Naive thymus-derived CD4-positive, alpha-beta T cell (primary cell): Measurements from ENCODE around the gene SEMA3A. TPM values are rescaled to one million over a fixed set of nuclear protein-coding genes. Genes with fewer than 3 reads are reported as not detected.

Source experiments
- ATAC-seq: fragments of 150-1000 bp; cut with Tn5 transposase; 2 replicates; pipeline ENCODE4 v1.10.0; 2021; ENCODE audit warnings: mild to moderate bottlenecking, moderate library complexity
- CTCF ChIA-PET: fragments of 350-600 bp; sonication (Branson Sonifier 250); formaldehyde crosslinking; loops from one replicate; lab custom pipeline; 2021; ENCODE audit warnings: antibody characterized with exemption; lab: Charles Lee
- POLR2A ChIA-PET: fragments of 350-600 bp; sonication (Branson Sonifier 250); formaldehyde crosslinking; loops from one replicate; lab custom pipeline; 2021; ENCODE audit warnings: antibody characterized with exemption, inconsistent platforms; lab: Charles Lee
- DNase-seq, 9 donors: peaks; one replicate each; pipeline versions ENCODE4 v3.0.0 to v3.0.0-alpha.2; 2020 to 2022; ENCODE audit warnings: mixed read lengths in 1 of 9
- H3K27ac ChIP-seq: one replicate; pipeline ENCODE4 v1.7.0; 2013; ENCODE audit warnings: mild to moderate bottlenecking, low read depth, low read length, moderate library complexity
- H3K27me3 ChIP-seq, 2 donors: one replicate each; pipeline ENCODE4 v1.7.0; 2013; ENCODE audit warnings: low read length in 2 of 2, mild to moderate bottlenecking in 2 of 2, moderate library complexity in 2 of 2; ENCODE audit not compliant: control insufficient read depth in 2 of 2, insufficient read depth in 2 of 2
- H3K36me3 ChIP-seq, 3 experiments: 1 replicate in 2 of 3; 2 replicates in 1 of 3; pipeline ENCODE4 v1.7.0; 2013; ENCODE audit warnings: low read length in 3 of 3, mild to moderate bottlenecking in 3 of 3, moderate library complexity in 1 of 3; ENCODE audit not compliant: insufficient read depth in 3 of 3, control insufficient read depth in 2 of 3
- H3K4me1 ChIP-seq, 2 donors: one replicate each; pipeline ENCODE4 v1.7.0; 2013; ENCODE audit warnings: low read length in 2 of 2, mild to moderate bottlenecking in 2 of 2, moderate library complexity in 1 of 2; ENCODE audit not compliant: control insufficient read depth in 2 of 2, insufficient read depth in 2 of 2
- H3K4me3 ChIP-seq: 2 replicates; pipeline ENCODE4 v1.7.0; 2013; ENCODE audit warnings: mild to moderate bottlenecking, low read length
- H3K9me3 ChIP-seq, 3 experiments: 1 replicate in 2 of 3; 2 replicates in 1 of 3; pipeline ENCODE4 v1.7.0; 2013; ENCODE audit warnings: low read length in 3 of 3; ENCODE audit not compliant: control insufficient read depth in 2 of 3
- H3K27ac Mint-ChIP-seq, 9 donors: one replicate each; pipeline ENCODE4 v1.8.0; 2020 to 2022; ENCODE audit warnings: mixed read lengths in 9 of 9, mild to moderate bottlenecking in 8 of 9, moderate library complexity in 5 of 9, inconsistent platforms in 2 of 9
- H3K27me3 Mint-ChIP-seq, 5 donors: one replicate each; pipeline ENCODE4 v1.8.0; 2021 to 2022; ENCODE audit warnings: mixed read lengths in 5 of 5, mild to moderate bottlenecking in 1 of 5
- H3K36me3 Mint-ChIP-seq, 5 donors: one replicate each; pipeline ENCODE4 v1.8.0; 2020 to 2022; ENCODE audit warnings: mixed read lengths in 5 of 5, mild to moderate bottlenecking in 3 of 5, inconsistent platforms in 1 of 5
- H3K4me1 Mint-ChIP-seq, 7 donors: one replicate each; pipeline ENCODE4 v1.8.0; 2020 to 2022; ENCODE audit warnings: mixed read lengths in 7 of 7, mild to moderate bottlenecking in 3 of 7, inconsistent platforms in 1 of 7
- H3K4me3 Mint-ChIP-seq, 10 donors: one replicate each; pipeline ENCODE4 v1.8.0; 2020 to 2022; ENCODE audit warnings: mild to moderate bottlenecking in 10 of 10, mixed read lengths in 10 of 10, moderate library complexity in 6 of 10, inconsistent platforms in 2 of 10
- H3K9me3 Mint-ChIP-seq, 11 donors: one replicate each; pipeline ENCODE4 v1.8.0; 2020 to 2022; ENCODE audit warnings: mixed read lengths in 11 of 11, mild to moderate bottlenecking in 4 of 11, inconsistent platforms in 1 of 11, moderate library complexity in 1 of 11
- intact Hi-C, 2 donors: fragments of 100-400 bp; cut with micrococcal nuclease; formaldehyde crosslinking; loops; one replicate each; pipeline ENCODE4 v1.15.1; 2023
- polyA plus RNA-seq, 2 donors: library from polyadenylated mRNA; unstranded; fragments of 300-500 nt; fragmentation: Illumina TruSeq; gene quantifications; one replicate each; pipeline ENCODE4 v1.2.3, GENCODE V29; 2021
- total RNA-seq, 6 experiments: library from RNA in 5 of 6; stranded (reverse) in 5 of 6; gene quantifications; 1 replicate in 5 of 6; 2 replicates in 1 of 6; pipeline ENCODE4 v1.2.3 and lab custom pipeline; 2021 to 2026

The SEMA3A gene
- total and polyA plus RNA-seq, 7 experiments from 2014 or later, result 0.29 to 3.0 (median 1.3) TPM

DNA sequence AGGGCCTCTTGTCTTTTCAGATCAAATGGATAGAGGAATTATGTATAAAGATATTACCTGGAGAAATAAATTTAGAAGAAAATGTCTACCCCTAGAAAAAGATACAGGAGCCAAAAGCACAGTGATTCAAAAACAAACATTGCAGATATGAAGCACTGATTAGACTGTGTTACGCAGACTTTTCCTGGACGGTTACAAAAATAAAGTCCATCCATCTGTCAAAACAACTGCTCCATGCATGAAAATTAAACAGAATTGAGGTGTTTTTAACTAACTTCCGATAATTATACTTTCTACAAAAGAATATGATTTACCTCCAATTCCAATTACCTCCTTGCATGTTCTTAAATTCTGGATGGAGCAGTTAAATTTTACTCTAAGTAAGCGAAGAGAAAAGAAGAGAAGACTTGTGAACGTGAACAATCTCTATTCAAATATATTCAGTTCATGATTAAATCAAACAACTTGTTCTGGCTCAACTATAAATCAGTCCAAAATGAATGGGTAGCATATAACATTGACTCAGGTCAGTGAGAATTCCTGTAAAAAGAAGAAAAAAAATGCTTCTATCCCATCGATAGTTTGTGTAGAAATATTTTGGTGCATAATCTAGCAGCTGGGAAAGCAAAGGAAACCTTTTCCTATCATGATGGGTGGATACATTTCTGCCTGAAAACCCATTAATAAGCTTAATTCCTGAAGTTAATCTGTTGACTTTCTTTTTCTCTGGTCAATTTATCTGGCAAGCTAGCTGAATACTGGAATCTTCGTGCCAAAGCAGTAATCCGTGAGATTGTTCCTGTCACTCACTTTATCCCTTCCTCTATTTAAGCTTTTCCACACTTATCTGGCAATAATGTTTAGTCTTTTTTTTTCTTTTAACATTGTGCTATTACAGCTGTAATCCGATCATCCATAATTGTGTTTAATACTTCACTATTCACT, 80.4 kb downstream of the SEMA3A start:
- peaks cover 0 to under 1% (median 0%) of the 10 kb centered on the region in 5 donors for H3K36me3 Mint-ChIP-seq
- ChIA-PET POLR2A (no interaction called here), CTCF (no interaction called here)

GRCh38 chr7:84113286-84113685, 81.3 kb downstream of the SEMA3A start:
- peak overlapping the region in 1 of 9 donors; percentile 7 for H3K27ac Mint-ChIP-seq
- H3K4me3 Mint-ChIP-seq, result no peak overlapping the region
- no peak for ATAC-seq
- peaks cover 0 to 1% (median 0%) of the 10 kb centered on the region in 11 donors for H3K9me3 Mint-ChIP-seq
- DNase-seq, result no peak
- CTCF ChIA-PET, result no interaction called here
- no peaks in the 10 kb centered on the region for H3K9me3 ChIP-seq
- no peaks in the 10 kb centered on the region for H3K27me3 ChIP-seq
- intact Hi-C loops, result no loop called here
- no peaks in the 10 kb centered on the region for H3K36me3 ChIP-seq
- POLR2A ChIA-PET, result no interaction called here
- H3K4me1 Mint-ChIP-seq, result peaks cover 0 to 5% (median 0%) of the 10 kb centered on the region in 7 donors
- peaks cover 0 to 3% (median 0%) of the 10 kb centered on the region in 5 donors for H3K36me3 Mint-ChIP-seq
- H3K4me3 ChIP-seq, result no peak overlapping the region
- H3K27ac ChIP-seq, result no peak overlapping the region
- peaks cover 0 to 10% (median 0%) of the 10 kb centered on the region in 5 donors for H3K27me3 Mint-ChIP-seq
- no peaks in the 10 kb centered on the region for H3K4me1 ChIP-seq

More for the DNA sequence above, 80.4 kb downstream of the SEMA3A start:
- Histone ChIP-seq H3K27ac (no peak overlapping the region), H3K36me3 (no peaks in the 10 kb centered on the region), H3K4me3 (no peak overlapping the region), H3K27me3 (no peaks in the 10 kb centered on the region), H3K4me1 (no peaks in the 10 kb centered on the region), H3K9me3 (no peaks in the 10 kb centered on the region)
- intact Hi-C loops, result no loop called here
- DNase-seq, result no peak
- Mint-ChIP-seq H3K27me3 (peaks cover 0 to 7% (median 0%) of the 10 kb centered on the region in 5 donors), H3K4me1 (peaks cover 0 to 2% (median 0%) of the 10 kb centered on the region in 7 donors), H3K9me3 (peaks cover 0 to 1% (median 0%) of the 10 kb centered on the region in 11 donors), H3K27ac (no peak overlapping the region), H3K4me3 (no peak overlapping the region)
- no peak for ATAC-seq

DNA sequence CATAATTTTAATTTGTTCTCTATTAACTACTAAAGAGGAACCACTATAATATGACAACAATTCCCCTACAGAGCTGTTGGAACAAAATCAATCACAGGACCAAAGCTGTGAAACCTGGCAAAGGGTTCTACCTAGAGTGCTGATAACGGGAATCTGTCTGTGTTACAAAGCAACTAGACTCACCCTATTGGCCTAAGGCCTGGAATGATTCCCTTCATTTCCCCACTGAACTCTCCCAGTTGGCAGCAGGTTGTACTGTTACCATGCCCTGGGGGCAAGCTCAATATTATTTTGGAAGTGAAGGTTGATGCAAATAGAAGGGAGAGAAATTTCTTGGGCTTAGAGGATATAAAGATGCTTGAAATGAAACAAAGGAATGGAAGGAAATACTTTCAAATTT, 81.8 kb downstream of the SEMA3A start:
- no peak overlapping the region for H3K27ac Mint-ChIP-seq
- Histone ChIP-seq H3K4me1 (no peaks in the 10 kb centered on the region), H3K27me3 (no peaks in the 10 kb centered on the region), H3K4me3 (no peak overlapping the region), H3K36me3 (no peaks in the 10 kb centered on the region), H3K27ac (no peak overlapping the region), H3K9me3 (no peaks in the 10 kb centered on the region)
- H3K4me3 Mint-ChIP-seq, result no peak overlapping the region
- POLR2A ChIA-PET, result no interaction called here
- H3K36me3 Mint-ChIP-seq, result peaks cover 0 to 3% (median 0%) of the 10 kb centered on the region in 5 donors
- intact Hi-C loops, result no loop called here
- H3K27me3 Mint-ChIP-seq, result peaks cover 0 to 10% (median 0%) of the 10 kb centered on the region in 5 donors
- peaks cover 0 to 1% (median 0%) of the 10 kb centered on the region in 11 donors for H3K9me3 Mint-ChIP-seq
- CTCF ChIA-PET, result no interaction called here
- ATAC-seq, result no peak
- DNase-seq, result no peak
- peaks cover 0 to 5% (median 0%) of the 10 kb centered on the region in 7 donors for H3K4me1 Mint-ChIP-seq

GRCh38 chr7:84111842-84112241, 82.7 kb downstream of the SEMA3A start:
- no peak overlapping the region for H3K4me3 Mint-ChIP-seq
- Histone ChIP-seq H3K4me3 (no peak overlapping the region), H3K4me1 (no peaks in the 10 kb centered on the region), H3K27ac (no peak overlapping the region), H3K27me3 (no peaks in the 10 kb centered on the region), H3K36me3 (no peaks in the 10 kb centered on the region), H3K9me3 (no peaks in the 10 kb centered on the region)
- peaks cover 0 to 13% (median 0%) of the 10 kb centered on the region in 7 donors for H3K4me1 Mint-ChIP-seq
- CTCF ChIA-PET, result interaction anchor here (0.6 kb wide), 1 partner anchor 37 kb away, joined by 3 read pairs; no protein-coding TSS in a partner anchor
- peaks cover 0 to 13% (median 0%) of the 10 kb centered on the region in 5 donors for H3K27me3 Mint-ChIP-seq
- ATAC-seq, result no peak
- POLR2A ChIA-PET, result no interaction called here
- intact Hi-C loops, result no loop called here
- peak overlapping the region in 1 of 9 donors; percentile 66 for H3K27ac Mint-ChIP-seq
- no peak for DNase-seq
- H3K9me3 Mint-ChIP-seq, result peaks cover 0 to 1% (median 0%) of the 10 kb centered on the region in 11 donors
- peaks cover 0 to 3% (median 0%) of the 10 kb centered on the region in 5 donors for H3K36me3 Mint-ChIP-seq

DNA sequence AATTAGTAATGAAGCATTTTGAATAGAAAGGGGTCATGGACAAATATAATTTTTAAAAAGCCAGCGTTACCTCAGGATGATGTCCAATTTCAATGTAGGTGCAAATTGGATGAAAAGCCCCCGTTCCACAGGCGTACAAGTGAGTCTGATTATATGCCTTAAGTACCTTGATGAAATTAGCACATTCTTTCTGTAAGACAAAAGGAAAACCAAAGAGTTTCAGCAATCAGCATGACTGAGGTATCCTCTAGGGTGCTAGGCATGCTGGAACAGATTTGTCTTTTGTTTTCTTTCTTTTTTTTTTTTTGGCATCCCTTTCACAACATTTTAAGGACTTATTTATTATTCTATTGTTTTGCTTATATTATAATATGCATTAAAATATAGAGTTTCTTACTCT, 84.2 kb downstream of the SEMA3A start:
- H3K9me3 ChIP-seq, result no peaks in the 10 kb centered on the region
- intact Hi-C loops, result no loop called here
- ATAC-seq (no peak), DNase-seq (no peak)
- Mint-ChIP-seq H3K36me3 (peaks cover 0 to 3% (median 0%) of the 10 kb centered on the region in 5 donors), H3K27ac (no peak overlapping the region), H3K4me3 (no peak overlapping the region), H3K4me1 (peaks cover 0 to 13% (median 0%) of the 10 kb centered on the region in 7 donors), H3K9me3 (peaks cover 0 to 1% (median 0%) of the 10 kb centered on the region in 11 donors), H3K27me3 (peaks cover 0 to 13% (median 0%) of the 10 kb centered on the region in 5 donors)
- H3K4me1 ChIP-seq, result no peaks in the 10 kb centered on the region
- no peak overlapping the region for H3K4me3 ChIP-seq
- ChIA-PET CTCF (no interaction called here), POLR2A (no interaction called here)
- H3K36me3 ChIP-seq, result no peaks in the 10 kb centered on the region
- H3K27ac ChIP-seq, result no peak overlapping the region
- no peaks in the 10 kb centered on the region for H3K27me3 ChIP-seq

DNA sequence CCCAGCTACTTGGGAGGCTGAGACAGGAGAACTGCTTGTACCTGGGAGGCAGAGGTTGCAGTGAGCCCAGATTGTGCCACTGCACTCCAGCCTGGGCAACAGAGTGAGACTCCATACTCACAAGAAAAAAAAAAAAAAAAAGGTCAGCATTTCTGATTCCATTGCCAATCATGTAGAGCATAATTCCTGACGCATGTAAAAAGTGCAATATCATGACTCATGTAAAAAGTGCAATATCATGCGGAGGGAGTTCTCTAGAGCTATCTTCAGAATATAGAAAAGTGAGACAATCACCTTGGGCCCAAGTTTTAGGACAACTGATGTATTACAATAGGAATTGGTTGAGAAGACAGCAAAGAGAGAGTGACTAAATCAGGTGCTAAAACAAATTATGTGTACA, 85.8 kb downstream of the SEMA3A start:
- Histone ChIP-seq H3K4me3 (no peak overlapping the region), H3K9me3 (no peaks in the 10 kb centered on the region), H3K4me1 (no peaks in the 10 kb centered on the region), H3K36me3 (no peaks in the 10 kb centered on the region), H3K27ac (no peak overlapping the region), H3K27me3 (no peaks in the 10 kb centered on the region)
- DNase-seq (no peak), ATAC-seq (no peak)
- no peak overlapping the region for H3K4me3 Mint-ChIP-seq
- H3K9me3 Mint-ChIP-seq, result no peaks in the 10 kb centered on the region
- intact Hi-C loops, result no loop called here
- CTCF ChIA-PET, result interaction anchor here (0.7 kb wide), 1 partner anchor 908 kb away, joined by 7 read pairs; no protein-coding TSS in a partner anchor
- H3K27ac Mint-ChIP-seq, result peak overlapping the region in 1 of 9 donors; percentile 13
- peaks cover 0 to 12% (median 0%) of the 10 kb centered on the region in 5 donors for H3K27me3 Mint-ChIP-seq
- H3K36me3 Mint-ChIP-seq, result peaks cover 0 to 3% (median 0%) of the 10 kb centered on the region in 5 donors
- POLR2A ChIA-PET, result no interaction called here
- peaks cover 0 to 13% (median 0%) of the 10 kb centered on the region in 7 donors for H3K4me1 Mint-ChIP-seq
